Activated T-helper 1 cell treated with Interleukin-2 at 50 U/mL for 16 hours (primary cell): ENCODE data around the gene GAGE2A.
"Not testable (repeated sequence)": the region's sequence is repeated elsewhere in the genome, so short reads cannot be mapped to it uniquely, and the experiment has no call there.

Experiments
- DNase-seq: peaks from one replicate; pipeline ENCODE4 v3.0.0-alpha.2; 2020; ENCODE audit warnings: low read depth

The GAGE2A gene, protein sequence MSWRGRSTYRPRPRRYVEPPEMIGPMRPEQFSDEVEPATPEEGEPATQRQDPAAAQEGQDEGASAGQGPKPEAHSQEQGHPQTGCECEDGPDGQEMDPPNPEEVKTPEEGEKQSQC

DNA sequence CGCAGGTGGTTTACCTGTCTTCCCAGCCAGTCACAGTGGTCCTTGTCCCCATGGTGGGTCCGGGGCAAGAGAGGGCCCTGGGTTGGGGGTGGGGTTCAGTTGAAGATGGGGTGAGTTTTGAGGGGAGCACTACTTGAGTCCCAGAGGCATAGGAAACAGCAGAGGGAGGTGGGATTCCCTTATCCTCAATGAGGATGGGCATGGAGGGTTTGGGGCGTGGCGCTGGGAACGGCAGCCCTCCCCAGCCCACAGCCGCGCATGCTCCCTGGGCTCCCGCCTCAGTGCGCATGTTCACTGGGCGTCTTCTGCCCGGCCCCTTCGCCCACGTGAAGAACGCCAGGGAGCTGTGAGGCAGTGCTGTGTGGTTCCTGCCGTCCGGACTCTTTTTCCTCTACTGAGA, at the start of gene GAGE2A:
Gene GAGE2A (plus strand): TSS at position 301 of the 400 bp plus-strand sequence. CDS start 1,155 bp downstream, outside the sequence.
- not testable (repeated sequence) for DNase-seq

DNA sequence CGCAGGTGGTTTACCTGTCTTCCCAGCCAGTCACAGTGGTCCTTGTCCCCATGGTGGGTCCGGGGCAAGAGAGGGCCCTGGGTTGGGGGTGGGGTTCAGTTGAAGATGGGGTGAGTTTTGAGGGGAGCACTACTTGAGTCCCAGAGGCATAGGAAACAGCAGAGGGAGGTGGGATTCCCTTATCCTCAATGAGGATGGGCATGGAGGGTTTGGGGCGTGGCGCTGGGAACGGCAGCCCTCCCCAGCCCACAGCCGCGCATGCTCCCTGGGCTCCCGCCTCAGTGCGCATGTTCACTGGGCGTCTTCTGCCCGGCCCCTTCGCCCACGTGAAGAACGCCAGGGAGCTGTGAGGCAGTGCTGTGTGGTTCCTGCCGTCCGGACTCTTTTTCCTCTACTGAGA, 47.9 kb upstream of the GAGE2A start, which contains the start of gene GAGE12D:
Gene GAGE12D (plus strand): TSS at position 301 of the 400 bp plus-strand sequence. CDS start 1,155 bp downstream, outside the sequence.
- not testable (repeated sequence) for DNase-seq

DNA sequence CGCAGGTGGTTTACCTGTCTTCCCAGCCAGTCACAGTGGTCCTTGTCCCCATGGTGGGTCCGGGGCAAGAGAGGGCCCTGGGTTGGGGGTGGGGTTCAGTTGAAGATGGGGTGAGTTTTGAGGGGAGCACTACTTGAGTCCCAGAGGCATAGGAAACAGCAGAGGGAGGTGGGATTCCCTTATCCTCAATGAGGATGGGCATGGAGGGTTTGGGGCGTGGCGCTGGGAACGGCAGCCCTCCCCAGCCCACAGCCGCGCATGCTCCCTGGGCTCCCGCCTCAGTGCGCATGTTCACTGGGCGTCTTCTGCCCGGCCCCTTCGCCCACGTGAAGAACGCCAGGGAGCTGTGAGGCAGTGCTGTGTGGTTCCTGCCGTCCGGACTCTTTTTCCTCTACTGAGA, 38.3 kb upstream of the GAGE2A start, which contains the start of gene GAGE12E:
Gene GAGE12E (plus strand): TSS at position 301 of the 400 bp plus-strand sequence. CDS start 1,155 bp downstream, outside the sequence.
- DNase-seq = not testable (repeated sequence)

DNA sequence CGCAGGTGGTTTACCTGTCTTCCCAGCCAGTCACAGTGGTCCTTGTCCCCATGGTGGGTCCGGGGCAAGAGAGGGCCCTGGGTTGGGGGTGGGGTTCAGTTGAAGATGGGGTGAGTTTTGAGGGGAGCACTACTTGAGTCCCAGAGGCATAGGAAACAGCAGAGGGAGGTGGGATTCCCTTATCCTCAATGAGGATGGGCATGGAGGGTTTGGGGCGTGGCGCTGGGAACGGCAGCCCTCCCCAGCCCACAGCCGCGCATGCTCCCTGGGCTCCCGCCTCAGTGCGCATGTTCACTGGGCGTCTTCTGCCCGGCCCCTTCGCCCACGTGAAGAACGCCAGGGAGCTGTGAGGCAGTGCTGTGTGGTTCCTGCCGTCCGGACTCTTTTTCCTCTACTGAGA, 28.8 kb upstream of the GAGE2A start, which contains the start of gene GAGE12F:
Gene GAGE12F (plus strand): TSS at position 301 of the 400 bp plus-strand sequence. CDS start 1,155 bp downstream, outside the sequence.
- not testable (repeated sequence) for DNase-seq

DNA sequence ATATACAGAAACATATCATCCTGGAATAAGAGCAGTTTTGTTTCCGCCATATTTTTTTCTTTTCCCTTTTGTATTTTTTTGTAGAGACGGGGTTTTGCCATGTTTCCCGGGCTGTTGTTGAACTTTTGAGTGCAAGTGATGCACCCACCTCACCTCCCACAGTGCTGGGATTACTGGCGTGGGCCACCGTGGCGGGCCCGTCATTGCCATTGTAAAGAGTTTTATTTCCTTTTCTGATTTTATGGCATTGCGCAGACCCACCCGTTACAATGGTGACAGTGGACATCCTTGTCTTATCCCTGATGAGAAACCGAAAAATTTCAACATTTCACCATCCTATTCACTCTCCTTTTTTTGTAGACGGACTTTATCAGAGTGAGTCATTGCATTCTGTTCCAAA, 20.6 kb upstream of the GAGE2A start:
- DNase-seq = not testable (repeated sequence)

DNA sequence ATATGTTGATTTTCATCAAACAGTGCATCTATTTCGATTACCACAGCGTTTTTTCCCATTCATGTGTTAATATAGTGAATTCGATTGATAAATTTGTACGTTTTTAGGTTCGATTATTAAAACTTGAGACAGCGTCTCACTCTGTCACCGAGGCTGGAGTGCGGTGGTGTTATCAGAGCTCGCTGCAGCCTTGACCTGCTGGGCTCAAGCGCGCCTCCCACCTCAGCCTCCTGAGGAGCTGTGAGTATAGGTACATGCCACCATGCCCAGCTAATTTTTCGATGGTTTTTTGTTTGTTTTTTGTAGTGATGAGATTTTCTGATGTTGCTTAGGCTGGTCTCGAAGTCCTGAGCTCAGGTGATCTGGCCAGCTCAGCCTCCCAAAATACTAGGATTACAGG, 20.1 kb upstream of the GAGE2A start:
- not testable (repeated sequence) for DNase-seq

DNA sequence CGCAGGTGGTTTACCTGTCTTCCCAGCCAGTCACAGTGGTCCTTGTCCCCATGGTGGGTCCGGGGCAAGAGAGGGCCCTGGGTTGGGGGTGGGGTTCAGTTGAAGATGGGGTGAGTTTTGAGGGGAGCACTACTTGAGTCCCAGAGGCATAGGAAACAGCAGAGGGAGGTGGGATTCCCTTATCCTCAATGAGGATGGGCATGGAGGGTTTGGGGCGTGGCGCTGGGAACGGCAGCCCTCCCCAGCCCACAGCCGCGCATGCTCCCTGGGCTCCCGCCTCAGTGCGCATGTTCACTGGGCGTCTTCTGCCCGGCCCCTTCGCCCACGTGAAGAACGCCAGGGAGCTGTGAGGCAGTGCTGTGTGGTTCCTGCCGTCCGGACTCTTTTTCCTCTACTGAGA, 19.2 kb upstream of the GAGE2A start, which contains the start of gene GAGE12G:
Gene GAGE12G (plus strand): TSS at position 301 of the 400 bp plus-strand sequence. CDS start 1,155 bp downstream, outside the sequence.
- not testable (repeated sequence) for DNase-seq

DNA sequence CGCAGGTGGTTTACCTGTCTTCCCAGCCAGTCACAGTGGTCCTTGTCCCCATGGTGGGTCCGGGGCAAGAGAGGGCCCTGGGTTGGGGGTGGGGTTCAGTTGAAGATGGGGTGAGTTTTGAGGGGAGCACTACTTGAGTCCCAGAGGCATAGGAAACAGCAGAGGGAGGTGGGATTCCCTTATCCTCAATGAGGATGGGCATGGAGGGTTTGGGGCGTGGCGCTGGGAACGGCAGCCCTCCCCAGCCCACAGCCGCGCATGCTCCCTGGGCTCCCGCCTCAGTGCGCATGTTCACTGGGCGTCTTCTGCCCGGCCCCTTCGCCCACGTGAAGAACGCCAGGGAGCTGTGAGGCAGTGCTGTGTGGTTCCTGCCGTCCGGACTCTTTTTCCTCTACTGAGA, 9.6 kb upstream of the GAGE2A start, which contains the start of gene GAGE12H:
Gene GAGE12H (plus strand): TSS at position 301 of the 400 bp plus-strand sequence. CDS start 1,155 bp downstream, outside the sequence.
- DNase-seq = not testable (repeated sequence)

DNA sequence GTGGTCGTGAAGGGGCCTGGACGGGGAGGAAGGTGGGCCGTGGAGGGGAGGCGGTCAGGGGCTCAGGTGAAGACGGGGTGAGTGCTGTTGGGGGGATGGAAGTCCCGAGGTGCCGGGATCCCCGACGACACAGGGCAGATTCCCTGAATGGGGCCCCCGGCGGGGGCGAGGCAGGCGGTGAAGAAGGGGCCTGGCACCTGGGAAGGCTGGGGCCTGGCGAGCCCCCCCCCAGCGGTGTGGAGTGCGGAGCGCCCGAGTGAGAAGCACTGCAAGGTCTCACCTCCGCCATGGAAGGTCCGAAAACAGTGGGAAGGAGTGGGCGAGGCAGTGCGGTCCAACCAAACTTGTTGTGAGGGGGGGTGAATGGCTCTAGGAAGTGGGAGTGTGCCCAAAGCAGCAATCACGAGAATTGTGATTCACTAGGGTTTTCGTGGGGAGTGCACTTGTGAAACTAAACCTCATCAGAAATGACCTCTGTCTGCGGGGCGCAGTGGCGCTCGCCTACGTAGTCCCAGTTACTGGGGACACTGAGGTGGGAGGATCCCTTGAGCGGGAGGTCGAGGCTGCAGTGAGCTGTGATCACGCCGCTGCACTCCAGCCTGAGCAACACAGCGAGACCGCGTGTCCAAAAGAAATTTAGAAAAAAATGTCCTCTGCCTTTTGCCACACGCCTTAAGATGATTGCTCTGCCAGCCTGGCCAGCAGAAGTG, 628 bp downstream of the GAGE2A start:
- not testable (repeated sequence) for DNase-seq

DNA sequence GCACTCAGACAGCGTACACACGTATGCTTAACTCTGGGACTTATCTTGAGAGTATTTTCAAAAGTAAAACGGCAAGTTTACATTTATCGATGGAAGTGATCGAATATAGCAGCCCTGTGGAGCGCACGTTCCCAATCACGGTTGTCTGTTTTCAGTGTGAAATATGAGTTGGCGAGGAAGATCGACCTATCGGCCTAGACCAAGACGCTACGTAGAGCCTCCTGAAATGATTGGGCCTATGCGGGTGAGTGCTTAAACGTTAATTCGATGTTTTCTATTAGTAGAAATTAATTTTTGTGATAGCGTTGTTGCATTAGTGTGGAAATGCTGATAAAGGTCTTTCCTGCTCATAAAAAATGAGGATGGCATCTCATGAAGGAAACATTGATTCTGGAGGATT, 1.2 kb downstream of the GAGE2A start:
- DNase-seq = not testable (repeated sequence)

DNA sequence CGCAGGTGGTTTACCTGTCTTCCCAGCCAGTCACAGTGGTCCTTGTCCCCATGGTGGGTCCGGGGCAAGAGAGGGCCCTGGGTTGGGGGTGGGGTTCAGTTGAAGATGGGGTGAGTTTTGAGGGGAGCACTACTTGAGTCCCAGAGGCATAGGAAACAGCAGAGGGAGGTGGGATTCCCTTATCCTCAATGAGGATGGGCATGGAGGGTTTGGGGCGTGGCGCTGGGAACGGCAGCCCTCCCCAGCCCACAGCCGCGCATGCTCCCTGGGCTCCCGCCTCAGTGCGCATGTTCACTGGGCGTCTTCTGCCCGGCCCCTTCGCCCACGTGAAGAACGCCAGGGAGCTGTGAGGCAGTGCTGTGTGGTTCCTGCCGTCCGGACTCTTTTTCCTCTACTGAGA, 9.4 kb downstream of the GAGE2A start, which contains the start of gene GAGE1:
Gene GAGE1 (plus strand): TSS at position 301 of the 400 bp plus-strand sequence. CDS start 1,155 bp downstream, outside the sequence.
- not testable (repeated sequence) for DNase-seq

DNA sequence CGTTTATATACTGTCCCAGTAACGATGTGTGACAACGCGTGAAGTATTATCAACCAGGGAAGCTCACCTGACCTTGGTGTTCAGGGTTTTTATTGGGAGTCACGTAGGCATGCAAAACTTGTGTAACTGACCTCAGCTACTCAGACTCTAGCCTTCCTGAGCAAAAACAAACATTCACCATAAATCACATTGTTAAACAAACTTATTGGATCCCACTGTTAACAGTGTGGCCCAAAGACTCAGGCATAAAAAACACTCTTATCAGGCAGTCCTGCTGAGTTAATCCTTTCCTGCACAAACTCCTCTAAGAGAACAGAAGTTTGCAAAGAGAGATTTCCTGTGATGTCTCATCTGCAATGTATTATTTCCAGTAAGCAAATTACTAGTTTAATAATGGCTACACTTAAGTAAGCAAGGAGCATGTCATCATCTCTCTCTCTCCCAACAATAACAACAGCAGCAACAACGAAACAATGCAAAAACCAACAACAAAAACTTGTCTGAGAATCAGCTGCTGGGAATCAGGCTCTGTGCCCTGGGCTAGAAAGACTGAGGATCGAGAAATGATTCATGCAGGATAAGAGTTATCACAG, 21.5 kb downstream of the GAGE2A start:
- no peak for DNase-seq

DNA sequence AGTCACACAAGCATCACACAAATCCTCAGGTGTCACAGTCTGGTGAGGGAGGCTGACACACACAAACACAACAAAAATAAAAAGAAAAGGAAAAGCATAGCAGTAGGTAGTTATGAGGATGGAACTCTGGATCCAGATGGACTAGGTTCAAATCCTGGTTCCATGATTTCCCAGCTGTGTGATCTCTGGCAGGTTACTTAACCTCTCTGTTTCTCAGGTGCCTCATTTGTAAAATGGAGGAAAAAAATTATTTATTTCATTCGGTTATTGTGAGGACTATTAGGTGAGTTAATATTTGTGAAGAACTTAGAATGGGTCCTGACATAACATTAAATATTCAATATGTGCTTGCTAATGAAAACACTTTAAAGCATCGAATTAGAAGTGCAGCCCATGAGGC, 29.3 kb downstream of the GAGE2A start:
- no peak for DNase-seq

DNA sequence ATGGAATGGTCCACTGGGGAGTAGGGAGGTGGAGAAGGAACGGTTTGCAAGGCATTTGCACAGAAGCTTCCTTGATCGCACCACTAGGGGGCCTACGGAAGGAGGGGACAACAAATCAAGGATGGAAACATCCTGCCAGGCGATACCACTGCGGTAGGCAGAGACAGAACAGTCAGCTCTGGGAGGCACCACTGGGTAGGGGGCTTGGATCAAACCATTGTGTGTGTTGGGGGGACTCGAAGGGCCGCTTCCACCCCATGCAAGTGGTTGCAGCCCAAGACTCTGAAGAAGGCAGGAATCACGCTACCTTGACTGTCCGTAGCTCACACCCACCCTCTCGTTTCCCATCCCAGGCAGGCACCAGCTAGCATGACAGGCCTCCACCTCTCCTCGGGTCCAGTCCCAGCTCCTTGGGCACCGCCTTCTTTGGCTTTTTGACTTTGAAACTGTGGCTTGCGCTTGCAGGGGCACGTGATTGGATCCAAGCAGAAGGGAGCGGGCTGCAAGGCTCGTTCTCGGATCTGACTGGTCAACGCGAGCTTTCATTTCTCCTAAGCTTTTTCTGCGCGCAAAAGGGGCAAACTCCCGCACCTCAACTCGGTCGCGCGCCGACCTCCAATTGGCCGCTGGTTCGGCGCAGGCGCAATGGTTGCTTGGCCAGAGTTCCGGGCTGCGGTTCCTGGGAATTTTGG, 37.9 kb downstream of the GAGE2A start:
- DNase-seq = no peak

DNA sequence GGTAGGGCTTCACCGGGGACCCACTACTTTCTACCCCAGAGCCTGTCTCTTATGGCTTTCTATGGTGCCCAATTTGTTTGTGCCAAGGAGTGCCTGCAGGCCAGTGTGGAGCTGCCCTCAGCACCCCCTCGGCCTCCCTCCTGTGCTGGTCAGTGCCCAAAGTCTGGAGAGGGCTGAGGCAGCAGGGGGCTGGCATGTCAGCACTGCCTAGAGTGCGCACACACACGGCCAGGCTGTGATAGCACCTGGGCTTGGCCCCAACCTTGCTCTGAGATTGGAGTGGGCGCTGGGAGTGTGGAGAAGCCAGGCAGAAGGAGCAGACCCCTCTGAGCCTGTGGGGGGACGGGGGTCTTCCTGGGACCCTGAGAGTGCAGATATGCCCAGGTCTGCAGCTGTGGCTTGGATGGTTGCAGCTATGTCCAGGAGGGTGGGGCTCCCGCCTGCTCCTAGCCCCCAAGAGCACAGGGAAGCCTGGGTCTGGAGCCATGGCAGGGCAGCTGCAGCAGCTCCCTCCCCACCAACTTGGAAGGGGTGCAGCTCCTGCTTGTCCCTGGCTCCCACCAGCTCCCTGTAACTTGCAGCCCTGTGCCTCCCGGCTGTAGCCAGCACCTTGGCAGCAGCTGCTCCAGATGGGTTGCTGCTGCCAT, 55.8 kb downstream of the GAGE2A start:
- DNase-seq = no peak
